Neural cell (in vitro differentiated cells): Measurements from ENCODE around the gene RALGAPB. TPM values are rescaled to one million over a fixed set of nuclear protein-coding genes. Genes with fewer than 3 reads are reported as not detected.

Experiments used
- H2AFZ ChIP-seq: fragments of 200-600, 300-800 bp; sonication (generic), shearing (Covaris generic); 2 replicates; pipeline ENCODE4 v1.6.0; 2014; ENCODE audit warnings: low read depth, mild to moderate bottlenecking, antibody characterized with exemption, low read length, moderate library complexity
- H3F3A ChIP-seq: fragments of 200-600 bp; shearing (Covaris generic); 2 replicates; pipeline ENCODE4 v1.6.1; 2016; ENCODE audit warnings: mild to moderate bottlenecking, moderate library complexity, mixed read lengths, antibody characterized with exemption, low read length; ENCODE audit not compliant: insufficient read depth, poor library complexity, severe bottlenecking
- H3K27ac ChIP-seq: fragments of 200-600, 300-800 bp; sonication (generic), shearing (Covaris generic); 2 replicates; pipeline ENCODE4 v1.5.1; 2014; ENCODE audit warnings: mild to moderate bottlenecking, low read length, moderate library complexity
- H3K27me3 ChIP-seq: fragments of 300-800, 200-600 bp; sonication (generic), shearing (Covaris generic); 2 replicates; pipeline ENCODE4 v1.6.0; 2014; ENCODE audit warnings: mild to moderate bottlenecking, low read depth, low read length, moderate library complexity; ENCODE audit not compliant: insufficient read depth
- H3K36me3 ChIP-seq: fragments of 300-800, 200-600 bp; sonication (generic), shearing (Covaris generic); 2 replicates; pipeline ENCODE4 v1.5.1; 2014; ENCODE audit warnings: mild to moderate bottlenecking, antibody characterized with exemption, low read length, moderate library complexity; ENCODE audit not compliant: insufficient read depth
- H3K4me2 ChIP-seq: fragments of 300-800, 200-600 bp; sonication (generic), shearing (Covaris generic); 2 replicates; pipeline ENCODE4 v1.6.0; 2014; ENCODE audit warnings: mild to moderate bottlenecking, low read length
- H3K4me3 ChIP-seq: fragments of 300-800, 200-600 bp; sonication (generic), shearing (Covaris generic); 2 replicates; pipeline ENCODE4 v1.5.1; 2014; ENCODE audit warnings: mild to moderate bottlenecking, low read length, moderate library complexity
- H3K79me2 ChIP-seq: fragments of 200-600 bp; shearing (Covaris generic); replicated peaks from 2 replicates; pipeline ENCODE4 v1.6.0; 2014; ENCODE audit warnings: mild to moderate bottlenecking, low read length, moderate library complexity; ENCODE audit not compliant: insufficient read depth
- H3K9ac ChIP-seq: fragments of 300-800, 200-600 bp; sonication (generic), shearing (Covaris generic); 2 replicates; pipeline ENCODE4 v1.6.1; 2016; ENCODE audit warnings: mild to moderate bottlenecking, low read length, mixed read lengths
- H3K9me2 ChIP-seq: fragments of 200-600 bp; shearing (Covaris generic); 2 replicates; pipeline ENCODE4 v1.6.1; 2016; ENCODE audit warnings: mild to moderate bottlenecking, low read length, mixed read lengths; ENCODE audit not compliant: insufficient read depth
- H3K9me3 ChIP-seq: fragments of 200-600, 300-800 bp; sonication (generic), shearing (Covaris generic); 2 replicates; pipeline ENCODE4 v1.6.1; 2016; ENCODE audit warnings: mild to moderate bottlenecking, mixed run types, low read length, moderate library complexity, mixed read lengths
- H4K20me1 ChIP-seq: fragments of 200-600 bp; shearing (Covaris generic); 2 replicates; pipeline ENCODE4 v1.6.1; 2016; ENCODE audit warnings: mild to moderate bottlenecking, mixed run types; ENCODE audit not compliant: insufficient read depth
- CTCF ChIP-seq: fragments of 450-650 bp; IDR thresholded peaks from 2 replicates; pipeline ENCODE4 v1.5.1; 2014; ENCODE audit warnings: antibody characterized with exemption, mild to moderate bottlenecking, moderate library complexity; ENCODE audit not compliant: poor library complexity, severe bottlenecking
- EP300 ChIP-seq: fragments of 450-650 bp; conservative IDR thresholded peaks from 2 replicates; pipeline ENCODE4 v1.6.1; 2014; ENCODE audit warnings: antibody characterized with exemption, mild to moderate bottlenecking, moderate library complexity; ENCODE audit not compliant: poor library complexity, severe bottlenecking
- EZH2 ChIP-seq: fragments of 200-600, 300-800 bp; shearing (Covaris generic), sonication (generic); IDR thresholded peaks from 2 replicates; pipeline ENCODE4 v1.6.1; 2014; ENCODE audit warnings: antibody characterized with exemption, low read length, borderline replicate concordance, mild to moderate bottlenecking; ENCODE audit not compliant: insufficient read depth, poor library complexity, severe bottlenecking
- MXI1 ChIP-seq: fragments of 450-650 bp; conservative IDR thresholded peaks from 2 replicates; pipeline ENCODE4 v1.6.1; 2014; ENCODE audit warnings: antibody characterized with exemption, mild to moderate bottlenecking; ENCODE audit not compliant: poor library complexity, severe bottlenecking
- POLR2AphosphoS5 ChIP-seq: IDR thresholded peaks from 2 replicates; pipeline ENCODE4 v1.6.1; 2012
- RAD21 ChIP-seq: fragments of 450-650 bp; conservative IDR thresholded peaks from 2 replicates; pipeline ENCODE4 v1.6.1; 2014; ENCODE audit warnings: antibody characterized with exemption, mild to moderate bottlenecking, moderate library complexity
- REST ChIP-seq: IDR thresholded peaks from 2 replicates; pipeline ENCODE4 v1.6.1; 2012; ENCODE audit warnings: borderline replicate concordance
- SMC3 ChIP-seq: fragments of 450-650 bp; conservative IDR thresholded peaks from 2 replicates; pipeline ENCODE4 v1.6.1; 2014; ENCODE audit warnings: antibody characterized with exemption, mild to moderate bottlenecking, moderate library complexity; ENCODE audit not compliant: poor library complexity
- TAF1 ChIP-seq: IDR thresholded peaks from 2 replicates; pipeline ENCODE4 v1.6.1; 2012; ENCODE audit warnings: low read depth
- polyA plus RNA-seq: library from polyadenylated mRNA; depleted of rRNA; stranded (reverse); fragments of >200 nt; gene quantifications from 2 replicates; pipeline ENCODE4 v1.2.3, GENCODE V29; 2014

Gene RALGAPB
- polyA plus RNA-seq, 1 donor from 2014 or later = 30.0 TPM

- H3F3A ChIP-seq = no peaks in the 10 kb centered on the region
- peaks cover 11% of the 10 kb centered on the region for H3K36me3 ChIP-seq
- TF ChIP-seq RAD21 (no peak), TAF1 (no peak), MXI1 (no peak), EZH2 (no peak), REST (no peak), EP300 (no peak), SMC3 (no peak), CTCF (no peak), POLR2AphosphoS5 (no peak)
Measured at GRCh38 chr20:38520261-38520660, 47.6 kb downstream of the RALGAPB start.

GRCh38 chr20:38523697-38524096, 51.1 kb downstream of the RALGAPB start:
- no peak overlapping the region for H3K9ac ChIP-seq
- H3K4me2 ChIP-seq = no peak overlapping the region
- H4K20me1 ChIP-seq = no peaks in the 10 kb centered on the region
- no peak overlapping the region for H3K27ac ChIP-seq
- TF ChIP-seq SMC3 (no peak), RAD21 (no peak), TAF1 (no peak), REST (no peak), EZH2 (no peak), POLR2AphosphoS5 (no peak), EP300 (no peak), MXI1 (no peak), CTCF (no peak)
- no peaks in the 10 kb centered on the region for H3K9me3 ChIP-seq
- no peak overlapping the region for H3K4me3 ChIP-seq
- H3K36me3 ChIP-seq = peaks cover 18% of the 10 kb centered on the region
- no peaks in the 10 kb centered on the region for H3K9me2 ChIP-seq
- no peaks in the 10 kb centered on the region for H3K27me3 ChIP-seq
- H3K79me2 ChIP-seq = no peaks in the 10 kb centered on the region
- no peaks in the 10 kb centered on the region for H3F3A ChIP-seq
- no peak overlapping the region for H2AFZ ChIP-seq

More at GRCh38 chr20:38520261-38520660, 47.6 kb downstream of the RALGAPB start:
- Histone ChIP-seq H3K4me3 (no peak overlapping the region), H2AFZ (no peak overlapping the region), H4K20me1 (no peaks in the 10 kb centered on the region), H3K27ac (no peak overlapping the region), H3K9ac (no peak overlapping the region), H3K9me2 (no peaks in the 10 kb centered on the region), H3K27me3 (no peaks in the 10 kb centered on the region), H3K4me2 (no peak overlapping the region), H3K79me2 (no peaks in the 10 kb centered on the region), H3K9me3 (no peaks in the 10 kb centered on the region)
